HepG2 (cell line): Measurements from ENCODE around the gene NANOS1. TPM values are rescaled to one million over a fixed set of nuclear protein-coding genes. Genes with fewer than 3 reads are reported as not detected.

Experiments
- ATAC-seq: fragments of 200-7000 bp; cut with Tn5 transposase; 3 replicates; pipeline ENCODE4 v1.9.1; 2020; ENCODE audit warnings: mild to moderate bottlenecking, moderate library complexity
- BruUV-seq: library from RNA; stranded (reverse); fragments of 400-500 nt; replicated peaks from 2 replicates; lab custom pipeline; 2021; lab: Mats Ljungman, UMichigan
- CTCF ChIA-PET: fragments of 300-600 bp; formaldehyde crosslinking; extraction: SDS; loops from one replicate; lab custom pipeline; 2021; ENCODE audit warnings: low total read pairs, inconsistent platforms, low intra/inter-chr PET ratio; lab: Yijun Ruan, JAX
- POLR2A ChIA-PET: fragments of 350-600 bp; sonication (Branson Sonifier 250); formaldehyde crosslinking; loops from one replicate; lab custom pipeline; 2020; ENCODE audit warnings: antibody characterized with exemption, inconsistent platforms; lab: Yijun Ruan, JAX
- DNase-seq: peaks from one replicate; pipeline ENCODE4 v3.0.0-alpha.2; 2015; ENCODE audit warnings: low spot score
- FAIRE-seq: peaks from 3 replicates; lab custom pipeline; 2011; peaks lifted over from hg19 to GRCh38; lab: Jason Lieb, UNC
- H2AFZ ChIP-seq: one replicate; pipeline ENCODE4 v1.6.1; 2011; ENCODE audit warnings: low read length, inconsistent platforms
- H3K27ac ChIP-seq: fragments of 300-600 bp; 3 replicates; pipeline ENCODE4 v1.8.0; 2011; ENCODE audit warnings: mixed run types, mild to moderate bottlenecking, mixed read lengths, low read length, inconsistent platforms; ENCODE audit not compliant: insufficient read depth; ENCODE audit errors: extremely low read length
- H3K27me3 ChIP-seq, 2 experiments: fragments of 200-600 bp in 1 of 2; 2 replicates in 1 of 2; 3 replicates in 1 of 2; pipeline versions ENCODE4 v1.6.0 to v1.8.0; 2011; ENCODE audit warnings: low read length in 2 of 2, mild to moderate bottlenecking in 2 of 2, moderate library complexity in 2 of 2, inconsistent platforms in 1 of 2; ENCODE audit not compliant: insufficient read depth in 2 of 2, control insufficient read depth in 1 of 2
- H3K36me3 ChIP-seq, 2 experiments: fragments of 200-600 bp in 1 of 2; replicated peaks in 1 of 2; 2 replicates in 1 of 2; 3 replicates in 1 of 2; pipeline versions ENCODE4 v1.5.1 to v1.8.0; 2011; ENCODE audit warnings: low read length in 2 of 2, inconsistent platforms in 1 of 2; ENCODE audit not compliant: insufficient read depth in 2 of 2, control insufficient read depth in 1 of 2
- H3K4me1 ChIP-seq: 2 replicates; pipeline ENCODE4 v1.5.1; 2012; ENCODE audit warnings: low read length, inconsistent platforms; ENCODE audit not compliant: insufficient read depth
- H3K4me2 ChIP-seq: 2 replicates; pipeline ENCODE4 v1.6.0; 2011; ENCODE audit warnings: low read depth, low read length, inconsistent platforms
- H3K4me3 ChIP-seq, 3 experiments: fragments of 200-600 bp in 1 of 3; sonication (generic), shearing (Covaris generic) in 1 of 3; replicated peaks in 1 of 3; 2 replicates each; pipeline ENCODE4 v1.5.1; 2011 to 2016; ENCODE audit warnings: low read length in 3 of 3, inconsistent platforms in 2 of 3, low read depth in 2 of 3, mild to moderate bottlenecking in 2 of 3, control low read depth in 1 of 3, mixed read lengths in 1 of 3; ENCODE audit not compliant: insufficient read depth in 1 of 3
- H3K79me2 ChIP-seq: one replicate; pipeline ENCODE4 v1.6.1; 2011; ENCODE audit warnings: low read length, inconsistent platforms; ENCODE audit not compliant: insufficient read depth
- H3K9ac ChIP-seq: 2 replicates; pipeline ENCODE4 v1.6.0; 2011; ENCODE audit warnings: mild to moderate bottlenecking, low read depth, low read length, inconsistent platforms; ENCODE audit not compliant: insufficient read depth
- H3K9me3 ChIP-seq: 2 replicates; pipeline ENCODE4 v1.5.1; 2012; ENCODE audit warnings: mild to moderate bottlenecking, low read length
- H4K20me1 ChIP-seq: 2 replicates; pipeline ENCODE4 v1.6.0; 2011; ENCODE audit warnings: inconsistent platforms, mild to moderate bottlenecking, low read length, moderate library complexity; ENCODE audit not compliant: insufficient read depth
- BHLHE40 ChIP-seq: IDR thresholded peaks from 2 replicates; pipeline ENCODE4 v1.6.1; 2011; ENCODE audit warnings: low read length, improper control_type of control experiment
- CHD4 ChIP-seq: fragments of 200-600 bp; sonication (generic); IDR thresholded peaks from 2 replicates; pipeline ENCODE4 v1.7.0; 2017; ENCODE audit warnings: mild to moderate bottlenecking, low read length, borderline replicate concordance
- JUNB ChIP-seq: sonication (generic); formaldehyde crosslinking; IDR thresholded peaks from 2 replicates; pipeline ENCODE4 v1.8.0; 2022; ENCODE audit warnings: missing genetic modification reagents, mild to moderate bottlenecking, borderline replicate concordance
- RFXANK ChIP-seq: IDR thresholded peaks from 2 replicates; pipeline ENCODE4 v1.6.1; 2016
- ZNF24 ChIP-seq: fragments of 450-650 bp; IDR thresholded peaks from 2 replicates; pipeline ENCODE4 v1.6.1; 2017; ENCODE audit warnings: antibody characterized with exemption, mild to moderate bottlenecking
- ZNF274 ChIP-seq: sonication (generic); formaldehyde crosslinking; IDR thresholded peaks from 2 replicates; pipeline ENCODE4 v1.5.1; 2020; ENCODE audit warnings: mild to moderate bottlenecking, missing genetic modification reagents
- WGBS: methylation state at CpG from one replicate; pipeline ENCODE4 v1.1.6; 2017; ENCODE audit warnings: low lambda C conversion rate; 5-methylcytosine and 5-hydroxymethylcytosine counted together
- in situ Hi-C: cut with HindIII; loops from 2 replicates; pipeline ENCODE4 v1.10.0; 2017; ENCODE audit warnings: low pct_unique_long_range_greater_than_20kb; ENCODE audit not compliant: extremely low pct_ligation_motif_present
- intact Hi-C: fragments of 100-400 bp; cut with micrococcal nuclease; formaldehyde crosslinking; loops from one replicate; pipeline ENCODE4 v1.10.0; 2022; ENCODE audit not compliant: unreplicated experiment
- polyA plus RNA-seq, 8 experiments: library from polyadenylated mRNA; depleted of rRNA in 3 of 8; stranded (reverse) in 7 of 8; unstranded in 1 of 8; fragments of >200 nt; fragmentation: Illumina TruSeq in 4 of 8; extraction: Trizol in 4 of 8; gene quantifications; 2 replicates each; pipeline versions ENCODE4 v1.2.1 to v1.2.3, GENCODE V29; 2011 to 2016; ENCODE audit warnings: low read depth in 4 of 8, missing spikeins in 1 of 8, mixed read lengths in 1 of 8; ENCODE audit not compliant: insufficient read depth in 1 of 8
- total RNA-seq, 5 experiments: library from RNA; depleted of rRNA; stranded (reverse); fragments of >200 nt; fragmentation: Illumina TruSeq; extraction: Trizol; gene quantifications; 2 replicates each; pipeline ENCODE4 v1.2.3, GENCODE V29; 2016; ENCODE audit warnings: low read depth in 1 of 5
- TF ChIP-seq, protein P1 (sequence below): sonication (generic); formaldehyde crosslinking; IDR thresholded peaks from 2 replicates; pipeline ENCODE4 v1.5.0; 2020; ENCODE audit warnings: mild to moderate bottlenecking, missing genetic modification reagents, borderline replicate concordance
- TF ChIP-seq, protein P2 (sequence below): sonication (generic); formaldehyde crosslinking; IDR thresholded peaks from 2 replicates; pipeline ENCODE4 v1.9.0; 2021; ENCODE audit warnings: missing genetic modification reagents, mild to moderate bottlenecking, borderline replicate concordance
- TF ChIP-seq, protein P3 (sequence below): sonication (generic); formaldehyde crosslinking; IDR thresholded peaks from 2 replicates; pipeline ENCODE4 v1.4.0; 2020; ENCODE audit warnings: mild to moderate bottlenecking, missing genetic modification reagents

NANOS1 gene
- total and polyA plus RNA-seq, 2 of the 13 experiments (the other 11 are each of a cell fraction or from before 2014, with no cell fraction given), result 1.7 to 2.2 TPM

DNA sequence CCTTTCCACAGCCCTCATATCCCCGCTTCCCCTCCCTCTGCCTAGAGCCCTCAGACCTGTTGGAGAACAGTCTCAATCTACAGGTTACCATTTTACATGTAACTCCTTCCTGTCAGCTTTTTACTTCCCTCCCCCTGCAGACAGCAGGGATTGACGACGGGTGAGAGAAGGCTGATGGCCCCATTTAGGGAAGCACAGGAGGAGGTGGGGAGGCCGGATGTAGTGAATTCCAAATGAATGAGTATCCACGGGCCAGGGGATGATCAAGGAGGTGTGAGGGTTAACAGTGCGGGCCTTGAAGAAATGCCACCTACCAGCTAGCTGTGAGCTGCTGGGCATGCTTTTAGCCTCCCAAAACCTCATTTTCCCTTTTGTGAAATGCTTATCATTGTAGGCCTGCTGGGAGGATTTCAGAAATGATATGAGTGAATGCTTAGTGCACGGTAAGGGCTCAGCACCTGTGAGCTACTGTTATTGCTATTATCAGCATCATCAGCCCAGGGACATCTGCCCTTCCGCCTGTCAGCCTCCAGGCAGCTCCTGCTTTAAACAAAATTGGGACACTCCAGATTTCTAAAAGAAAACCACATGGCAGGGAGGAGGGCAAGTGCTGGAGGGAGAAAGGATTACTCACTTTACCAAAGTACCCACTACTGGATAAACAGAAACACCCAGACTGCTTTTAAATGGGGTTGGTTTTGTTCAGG is 6.5 kb upstream of the NANOS1 start:
- H3K36me3 ChIP-seq, result no peaks in the 10 kb centered on the region
- H4K20me1 ChIP-seq, result no peaks in the 10 kb centered on the region
- DNase-seq (no peak), FAIRE-seq (no peak)
- H3K4me3 ChIP-seq, result no peak overlapping the region
- peaks cover 49% of the 10 kb centered on the region for H3K4me1 ChIP-seq
- H3K9ac ChIP-seq, result no peak overlapping the region
- in situ Hi-C loops, result no loop called here
- no peaks in the 10 kb centered on the region for H3K79me2 ChIP-seq
- H3K9me3 ChIP-seq, result no peaks in the 10 kb centered on the region
- peaks cover 5 to 55% of the 10 kb centered on the region in 2 experiments; a peak in 4 of 5 replicates for H3K27me3 ChIP-seq
- 35% methylated on average over 8 of the region's 8 CpGs for WGBS
- TF ChIP-seq RFXANK (CRISPR knock-in tag), result no peak
- TF ChIP-seq JUNB (CRISPR knock-in tag), result no peak
- TF ChIP-seq, protein P1, sequence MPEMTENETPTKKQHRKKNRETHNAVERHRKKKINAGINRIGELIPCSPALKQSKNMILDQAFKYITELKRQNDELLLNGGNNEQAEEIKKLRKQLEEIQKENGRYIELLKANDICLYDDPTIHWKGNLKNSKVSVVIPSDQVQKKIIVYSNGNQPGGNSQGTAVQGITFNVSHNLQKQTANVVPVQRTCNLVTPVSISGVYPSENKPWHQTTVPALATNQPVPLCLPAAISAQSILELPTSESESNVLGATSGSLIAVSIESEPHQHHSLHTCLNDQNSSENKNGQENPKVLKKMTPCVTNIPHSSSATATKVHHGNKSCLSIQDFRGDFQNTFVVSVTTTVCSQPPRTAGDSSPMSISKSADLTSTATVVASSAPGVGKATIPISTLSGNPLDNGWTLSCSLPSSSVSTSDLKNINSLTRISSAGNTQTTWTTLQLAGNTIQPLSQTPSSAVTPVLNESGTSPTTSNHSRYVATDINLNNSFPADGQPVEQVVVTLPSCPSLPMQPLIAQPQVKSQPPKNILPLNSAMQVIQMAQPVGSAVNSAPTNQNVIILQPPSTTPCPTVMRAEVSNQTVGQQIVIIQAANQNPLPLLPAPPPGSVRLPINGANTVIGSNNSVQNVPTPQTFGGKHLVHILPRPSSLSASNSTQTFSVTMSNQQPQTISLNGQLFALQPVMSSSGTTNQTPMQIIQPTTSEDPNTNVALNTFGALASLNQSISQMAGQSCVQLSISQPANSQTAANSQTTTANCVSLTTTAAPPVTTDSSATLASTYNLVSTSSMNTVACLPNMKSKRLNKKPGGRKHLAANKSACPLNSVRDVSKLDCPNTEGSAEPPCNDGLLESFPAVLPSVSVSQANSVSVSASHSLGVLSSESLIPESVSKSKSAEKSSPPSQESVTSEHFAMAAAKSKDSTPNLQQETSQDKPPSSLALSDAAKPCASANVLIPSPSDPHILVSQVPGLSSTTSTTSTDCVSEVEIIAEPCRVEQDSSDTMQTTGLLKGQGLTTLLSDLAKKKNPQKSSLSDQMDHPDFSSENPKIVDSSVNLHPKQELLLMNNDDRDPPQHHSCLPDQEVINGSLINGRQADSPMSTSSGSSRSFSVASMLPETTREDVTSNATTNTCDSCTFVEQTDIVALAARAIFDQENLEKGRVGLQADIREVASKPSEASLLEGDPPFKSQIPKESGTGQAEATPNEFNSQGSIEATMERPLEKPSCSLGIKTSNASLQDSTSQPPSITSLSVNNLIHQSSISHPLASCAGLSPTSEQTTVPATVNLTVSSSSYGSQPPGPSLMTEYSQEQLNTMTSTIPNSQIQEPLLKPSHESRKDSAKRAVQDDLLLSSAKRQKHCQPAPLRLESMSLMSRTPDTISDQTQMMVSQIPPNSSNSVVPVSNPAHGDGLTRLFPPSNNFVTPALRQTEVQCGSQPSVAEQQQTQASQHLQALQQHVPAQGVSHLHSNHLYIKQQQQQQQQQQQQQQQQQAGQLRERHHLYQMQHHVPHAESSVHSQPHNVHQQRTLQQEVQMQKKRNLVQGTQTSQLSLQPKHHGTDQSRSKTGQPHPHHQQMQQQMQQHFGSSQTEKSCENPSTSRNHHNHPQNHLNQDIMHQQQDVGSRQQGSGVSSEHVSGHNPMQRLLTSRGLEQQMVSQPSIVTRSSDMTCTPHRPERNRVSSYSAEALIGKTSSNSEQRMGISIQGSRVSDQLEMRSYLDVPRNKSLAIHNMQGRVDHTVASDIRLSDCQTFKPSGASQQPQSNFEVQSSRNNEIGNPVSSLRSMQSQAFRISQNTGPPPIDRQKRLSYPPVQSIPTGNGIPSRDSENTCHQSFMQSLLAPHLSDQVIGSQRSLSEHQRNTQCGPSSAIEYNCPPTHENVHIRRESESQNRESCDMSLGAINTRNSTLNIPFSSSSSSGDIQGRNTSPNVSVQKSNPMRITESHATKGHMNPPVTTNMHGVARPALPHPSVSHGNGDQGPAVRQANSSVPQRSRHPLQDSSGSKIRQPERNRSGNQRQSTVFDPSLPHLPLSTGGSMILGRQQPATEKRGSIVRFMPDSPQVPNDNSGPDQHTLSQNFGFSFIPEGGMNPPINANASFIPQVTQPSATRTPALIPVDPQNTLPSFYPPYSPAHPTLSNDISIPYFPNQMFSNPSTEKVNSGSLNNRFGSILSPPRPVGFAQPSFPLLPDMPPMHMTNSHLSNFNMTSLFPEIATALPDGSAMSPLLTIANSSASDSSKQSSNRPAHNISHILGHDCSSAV (CRISPR knock-in tag), result no peak
- TF ChIP-seq, protein P2, sequence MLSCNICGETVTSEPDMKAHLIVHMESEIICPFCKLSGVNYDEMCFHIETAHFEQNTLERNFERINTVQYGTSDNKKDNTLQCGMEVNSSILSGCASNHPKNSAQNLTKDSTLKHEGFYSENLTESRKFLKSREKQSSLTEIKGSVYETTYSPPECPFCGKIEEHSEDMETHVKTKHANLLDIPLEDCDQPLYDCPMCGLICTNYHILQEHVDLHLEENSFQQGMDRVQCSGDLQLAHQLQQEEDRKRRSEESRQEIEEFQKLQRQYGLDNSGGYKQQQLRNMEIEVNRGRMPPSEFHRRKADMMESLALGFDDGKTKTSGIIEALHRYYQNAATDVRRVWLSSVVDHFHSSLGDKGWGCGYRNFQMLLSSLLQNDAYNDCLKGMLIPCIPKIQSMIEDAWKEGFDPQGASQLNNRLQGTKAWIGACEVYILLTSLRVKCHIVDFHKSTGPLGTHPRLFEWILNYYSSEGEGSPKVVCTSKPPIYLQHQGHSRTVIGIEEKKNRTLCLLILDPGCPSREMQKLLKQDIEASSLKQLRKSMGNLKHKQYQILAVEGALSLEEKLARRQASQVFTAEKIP (CRISPR knock-in tag), result no peak
- TF ChIP-seq BHLHE40, result no peak
- TF ChIP-seq ZNF24, result no peak
- TF ChIP-seq CHD4, result no peak
- TF ChIP-seq, protein P3, sequence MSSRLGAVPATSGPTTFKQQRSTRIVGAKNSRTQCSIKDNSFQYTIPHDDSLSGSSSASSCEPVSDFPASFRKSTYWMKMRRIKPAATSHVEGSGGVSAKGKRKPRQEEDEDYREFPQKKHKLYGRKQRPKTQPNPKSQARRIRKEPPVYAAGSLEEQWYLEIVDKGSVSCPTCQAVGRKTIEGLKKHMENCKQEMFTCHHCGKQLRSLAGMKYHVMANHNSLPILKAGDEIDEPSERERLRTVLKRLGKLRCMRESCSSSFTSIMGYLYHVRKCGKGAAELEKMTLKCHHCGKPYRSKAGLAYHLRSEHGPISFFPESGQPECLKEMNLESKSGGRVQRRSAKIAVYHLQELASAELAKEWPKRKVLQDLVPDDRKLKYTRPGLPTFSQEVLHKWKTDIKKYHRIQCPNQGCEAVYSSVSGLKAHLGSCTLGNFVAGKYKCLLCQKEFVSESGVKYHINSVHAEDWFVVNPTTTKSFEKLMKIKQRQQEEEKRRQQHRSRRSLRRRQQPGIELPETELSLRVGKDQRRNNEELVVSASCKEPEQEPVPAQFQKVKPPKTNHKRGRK (CRISPR knock-in tag), result no peak
- no peak for TF ChIP-seq ZNF274 (CRISPR knock-in tag)
- TF ChIP-seq, all 625 proteins: peak for 0
- no peak overlapping the region for H3K4me2 ChIP-seq
- no peak for ATAC-seq
- H3K27ac ChIP-seq, result no peak overlapping the region
- intact Hi-C loops, result loop anchor here (10.0 kb wide), 1 partner anchor 268 kb away; the partner anchor contains the start of gene CACUL1
- BruUV-seq, result no TSS peak
- ChIA-PET CTCF (no interaction called here), POLR2A (interaction anchor here (0.6 kb wide), 1 partner anchor 106 kb away, joined by 3 read pairs; no protein-coding TSS in a partner anchor)
- no peak overlapping the region for H2AFZ ChIP-seq
